Osteoblast (primary cell): ENCODE data around the gene KLHDC7A. TPM values are rescaled to one million over a fixed set of nuclear protein-coding genes. Genes with fewer than 3 reads are reported as not detected.

Experiments used
- DNase-seq: peaks from one replicate; pipeline ENCODE4 v3.0.0; 2011; ENCODE audit warnings: low spot score, mixed read lengths; ENCODE audit not compliant: insufficient read length; ENCODE audit errors: missing footprints
- H2AFZ ChIP-seq: 2 replicates; pipeline ENCODE4 v1.6.0; 2011; ENCODE audit warnings: mild to moderate bottlenecking, low read length
- H3K27ac ChIP-seq: 2 replicates; pipeline ENCODE4 v1.5.1; 2011; ENCODE audit warnings: mild to moderate bottlenecking, low read depth, low read length, moderate library complexity
- H3K27me3 ChIP-seq: 2 replicates; pipeline ENCODE4 v1.6.0; 2012; ENCODE audit warnings: mild to moderate bottlenecking, control low read depth, inconsistent platforms, low read length, moderate library complexity; ENCODE audit not compliant: insufficient read depth
- H3K36me3 ChIP-seq: 2 replicates; pipeline ENCODE4 v1.5.1; 2011; ENCODE audit warnings: mild to moderate bottlenecking, low read length, control low read depth, moderate library complexity; ENCODE audit not compliant: insufficient read depth
- H3K4me1 ChIP-seq: 2 replicates; pipeline ENCODE4 v1.5.1; 2011; ENCODE audit warnings: mild to moderate bottlenecking, low read length, control low read depth, moderate library complexity; ENCODE audit not compliant: insufficient read depth
- H3K4me2 ChIP-seq: 2 replicates; pipeline ENCODE4 v1.6.0; 2011; ENCODE audit warnings: mild to moderate bottlenecking, low read length; ENCODE audit not compliant: insufficient read depth
- H3K4me3 ChIP-seq: fragments of 200-600 bp; sonication (generic); 3 replicates; pipeline ENCODE4 v1.5.1; 2012; ENCODE audit warnings: mild to moderate bottlenecking, low read length, inconsistent platforms; ENCODE audit not compliant: insufficient read depth
- H3K79me2 ChIP-seq: 2 replicates; pipeline ENCODE4 v1.6.0; 2012; ENCODE audit warnings: mild to moderate bottlenecking, low read length, control low read depth, inconsistent platforms; ENCODE audit not compliant: insufficient read depth
- H3K9me3 ChIP-seq: 2 replicates; pipeline ENCODE4 v1.5.1; 2011; ENCODE audit warnings: low read depth, low read length, control low read depth
- H4K20me1 ChIP-seq: 2 replicates; pipeline ENCODE4 v1.6.0; 2012; ENCODE audit warnings: mild to moderate bottlenecking, low read length, control low read depth; ENCODE audit not compliant: insufficient read depth
- total RNA-seq: library from RNA; depleted of rRNA; stranded (reverse); fragments of >200 nt; gene quantifications from 2 replicates; pipeline ENCODE4 v1.2.3, GENCODE V29; 2012
- TF ChIP-seq, protein P1 (sequence below): IDR thresholded peaks from 2 replicates; pipeline ENCODE4 v1.5.1; 2011; ENCODE audit warnings: mild to moderate bottlenecking, low read depth, low read length, moderate library complexity; ENCODE audit errors: extremely low read depth

KLHDC7A gene
- total RNA-seq, 1 donor = not detected

DNA sequence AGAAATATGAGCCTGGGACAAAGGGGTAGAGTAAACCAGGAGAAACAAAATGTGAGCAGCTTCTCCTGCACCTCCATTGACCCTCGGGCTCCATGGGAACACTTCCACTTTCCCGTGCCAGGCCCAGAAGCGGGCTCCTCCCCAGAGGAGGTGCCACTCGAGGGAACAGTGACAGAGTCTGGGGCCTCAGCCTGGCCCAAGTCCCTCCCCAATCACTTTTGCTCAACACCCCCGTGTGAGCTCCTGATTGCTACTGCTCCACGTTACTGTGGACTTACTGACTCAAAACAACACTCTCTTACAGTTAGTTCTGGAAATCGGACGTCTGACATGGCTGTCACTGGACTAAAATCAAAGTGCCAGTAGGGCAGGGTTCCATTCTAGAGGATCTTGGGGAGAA, 17.7 kb upstream of the KLHDC7A start:
- Histone ChIP-seq H3K4me3 (no peak overlapping the region), H3K9me3 (no peaks in the 10 kb centered on the region), H3K4me2 (no peak overlapping the region), H3K27me3 (no peaks in the 10 kb centered on the region), H3K27ac (no peak overlapping the region), H3K79me2 (no peaks in the 10 kb centered on the region), H2AFZ (no peak overlapping the region), H3K4me1 (no peaks in the 10 kb centered on the region), H3K36me3 (no peaks in the 10 kb centered on the region), H4K20me1 (no peaks in the 10 kb centered on the region)
- TF ChIP-seq, protein P1, sequence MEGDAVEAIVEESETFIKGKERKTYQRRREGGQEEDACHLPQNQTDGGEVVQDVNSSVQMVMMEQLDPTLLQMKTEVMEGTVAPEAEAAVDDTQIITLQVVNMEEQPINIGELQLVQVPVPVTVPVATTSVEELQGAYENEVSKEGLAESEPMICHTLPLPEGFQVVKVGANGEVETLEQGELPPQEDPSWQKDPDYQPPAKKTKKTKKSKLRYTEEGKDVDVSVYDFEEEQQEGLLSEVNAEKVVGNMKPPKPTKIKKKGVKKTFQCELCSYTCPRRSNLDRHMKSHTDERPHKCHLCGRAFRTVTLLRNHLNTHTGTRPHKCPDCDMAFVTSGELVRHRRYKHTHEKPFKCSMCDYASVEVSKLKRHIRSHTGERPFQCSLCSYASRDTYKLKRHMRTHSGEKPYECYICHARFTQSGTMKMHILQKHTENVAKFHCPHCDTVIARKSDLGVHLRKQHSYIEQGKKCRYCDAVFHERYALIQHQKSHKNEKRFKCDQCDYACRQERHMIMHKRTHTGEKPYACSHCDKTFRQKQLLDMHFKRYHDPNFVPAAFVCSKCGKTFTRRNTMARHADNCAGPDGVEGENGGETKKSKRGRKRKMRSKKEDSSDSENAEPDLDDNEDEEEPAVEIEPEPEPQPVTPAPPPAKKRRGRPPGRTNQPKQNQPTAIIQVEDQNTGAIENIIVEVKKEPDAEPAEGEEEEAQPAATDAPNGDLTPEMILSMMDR = no peak
- no peak for DNase-seq

DNA sequence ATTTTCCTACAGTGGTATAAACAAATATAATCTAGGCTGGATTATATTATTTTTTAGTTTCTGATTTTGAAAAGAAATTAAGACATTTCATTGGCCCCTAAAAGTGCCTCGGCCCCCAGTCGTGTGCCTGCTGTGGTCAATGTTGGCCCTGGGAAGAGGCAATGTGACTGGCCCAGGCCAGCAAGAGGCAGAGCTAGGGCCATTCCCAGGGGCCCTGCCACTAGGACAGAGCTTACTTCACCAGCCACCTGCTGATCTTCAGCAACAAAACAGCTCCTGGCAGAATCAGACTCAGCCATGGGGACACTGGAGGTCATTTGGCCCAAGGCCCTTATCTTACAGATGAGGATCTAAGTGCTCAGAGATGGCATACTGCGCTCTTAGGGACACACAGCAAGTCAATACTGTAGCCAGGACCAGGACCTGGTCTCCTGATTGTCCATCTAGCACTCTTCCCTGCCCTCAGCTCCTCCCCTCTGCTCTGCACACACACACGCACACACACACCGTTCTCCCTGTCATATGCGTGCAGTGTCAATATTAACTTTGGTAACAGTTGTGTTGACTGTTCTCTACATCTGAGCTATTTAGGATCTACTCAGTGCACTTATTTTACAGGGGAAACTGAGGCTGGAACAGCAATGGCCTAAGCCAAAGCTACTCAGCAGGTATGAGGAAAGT, 16.6 kb upstream of the KLHDC7A start:
- Histone ChIP-seq H3K36me3 (no peaks in the 10 kb centered on the region), H4K20me1 (no peaks in the 10 kb centered on the region), H2AFZ (no peak overlapping the region), H3K4me3 (no peak overlapping the region), H3K9me3 (no peaks in the 10 kb centered on the region), H3K79me2 (no peaks in the 10 kb centered on the region), H3K27me3 (no peaks in the 10 kb centered on the region), H3K27ac (no peak overlapping the region), H3K4me1 (no peaks in the 10 kb centered on the region), H3K4me2 (no peak overlapping the region)
- no peak for DNase-seq
- TF ChIP-seq, protein P1 = no peak

DNA sequence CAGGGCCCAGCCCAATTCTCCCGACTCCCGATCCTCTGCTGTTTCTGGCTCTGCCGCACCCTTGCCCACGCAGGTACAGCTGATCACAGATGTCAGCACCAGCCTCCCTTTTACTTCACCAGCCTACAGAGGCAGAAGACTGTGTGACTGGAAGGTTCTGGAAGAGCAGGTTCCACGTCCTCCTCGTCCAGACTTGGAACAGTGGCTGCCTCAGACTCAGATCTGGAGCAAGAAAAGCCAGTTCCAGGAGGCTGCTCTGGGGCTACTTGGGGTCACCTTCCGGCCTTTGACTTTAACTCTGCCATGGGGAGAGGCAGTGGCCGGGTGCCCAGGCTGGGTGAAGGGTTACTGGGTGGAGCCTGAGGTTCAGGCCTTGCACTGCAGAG, 16.1 kb upstream of the KLHDC7A start:
- DNase-seq = no peak
- no peak overlapping the region for H3K4me3 ChIP-seq
- H2AFZ ChIP-seq = no peak overlapping the region
- no peak overlapping the region for H3K27ac ChIP-seq
- no peaks in the 10 kb centered on the region for H3K36me3 ChIP-seq
- no peaks in the 10 kb centered on the region for H4K20me1 ChIP-seq
- H3K9me3 ChIP-seq = no peaks in the 10 kb centered on the region
- TF ChIP-seq, protein P1 = no peak
- no peaks in the 10 kb centered on the region for H3K79me2 ChIP-seq
- H3K27me3 ChIP-seq = no peaks in the 10 kb centered on the region
- H3K4me2 ChIP-seq = no peak overlapping the region
- H3K4me1 ChIP-seq = no peaks in the 10 kb centered on the region

DNA sequence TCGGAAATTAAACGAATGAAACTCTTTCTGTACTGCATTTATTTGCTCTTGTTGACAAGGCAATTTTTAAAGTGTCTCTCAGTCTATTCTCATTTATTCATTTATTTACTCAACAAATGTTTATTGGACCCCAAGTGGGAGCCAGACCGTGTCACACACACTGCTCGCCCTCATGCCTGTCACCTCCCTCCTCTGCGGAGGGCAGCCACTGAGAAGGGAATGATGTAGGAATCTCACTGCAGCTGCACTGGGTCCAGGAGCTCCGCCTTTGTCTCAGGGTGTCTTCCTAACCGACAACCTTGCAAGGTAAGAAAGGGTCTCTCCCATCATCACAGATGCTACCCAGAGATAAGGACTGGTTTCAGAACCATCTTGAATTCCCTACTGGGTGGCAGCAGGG, 14.1 kb upstream of the KLHDC7A start:
- Histone ChIP-seq H3K4me1 (no peaks in the 10 kb centered on the region), H3K79me2 (no peaks in the 10 kb centered on the region), H3K4me2 (no peak overlapping the region), H3K27me3 (no peaks in the 10 kb centered on the region), H3K27ac (no peak overlapping the region), H4K20me1 (no peaks in the 10 kb centered on the region), H3K4me3 (no peak overlapping the region), H3K36me3 (no peaks in the 10 kb centered on the region), H2AFZ (no peak overlapping the region), H3K9me3 (no peaks in the 10 kb centered on the region)
- DNase-seq = no peak
- TF ChIP-seq, protein P1 = no peak
